Fibroblast of skin of right quadriceps (primary cell): ENCODE results near the gene ACTN1.
"Not testable (repeated sequence)": the region's sequence is repeated elsewhere in the genome, so short reads cannot be mapped to it uniquely, and the experiment has no call there.

Experiments used
- DNase-seq: peaks from one replicate; pipeline ENCODE4 v3.0.0-alpha.2; 2013

ACTN1 gene

GRCh38 chr14:68853749-68854148 is 125.4 kb downstream of the ACTN1 start:
- no peak for DNase-seq

- not testable (repeated sequence) for DNase-seq
Observed at GRCh38 chr14:68852493-68852892, 126.6 kb downstream of the ACTN1 start.

GRCh38 chr14:68851078-68851477 is 128.0 kb downstream of the ACTN1 start:
- DNase-seq = no peak

GRCh38 chr14:68849416-68849815 is 129.7 kb downstream of the ACTN1 start:
- no peak for DNase-seq

- no peak for DNase-seq
Observed at GRCh38 chr14:68848253-68848652, 130.8 kb downstream of the ACTN1 start.

GRCh38 chr14:68847640-68848039 is 131.5 kb downstream of the ACTN1 start:
- DNase-seq = not testable (repeated sequence)

GRCh38 chr14:68846466-68846865 is 132.6 kb downstream of the ACTN1 start:
- no peak for DNase-seq

GRCh38 chr14:68844210-68844545 is 134.9 kb downstream of the ACTN1 start:
- DNase-seq = no peak

GRCh38 chr14:68843471-68844209 is 135.5 kb downstream of the ACTN1 start:
- peak; percentile 70 for DNase-seq

- DNase-seq = no peak
Observed at GRCh38 chr14:68842298-68842697, 136.8 kb downstream of the ACTN1 start.

- peak; percentile 52 for DNase-seq
Observed at GRCh38 chr14:68841016-68841809, 137.9 kb downstream of the ACTN1 start.

- no peak for DNase-seq
Observed at GRCh38 chr14:68840454-68840853, 138.6 kb downstream of the ACTN1 start.

GRCh38 chr14:68836082-68836481 is 143.0 kb downstream of the ACTN1 start:
- DNase-seq = no peak

- DNase-seq = no peak
Observed at GRCh38 chr14:68834816-68835215, 144.3 kb downstream of the ACTN1 start.

GRCh38 chr14:68828698-68829097 is 150.4 kb downstream of the ACTN1 start:
- DNase-seq = no peak

- no peak for DNase-seq
Observed at GRCh38 chr14:68825729-68826128, 153.4 kb downstream of the ACTN1 start.

GRCh38 chr14:68824517-68825347 is 154.4 kb downstream of the ACTN1 start:
- DNase-seq = peak; percentile 63

- no peak for DNase-seq
Observed at GRCh38 chr14:68824207-68824516, 154.9 kb downstream of the ACTN1 start.
